Activated B cell treated with CpG ODN at 0.5 μM for 24 hours (primary cell): ENCODE results near the gene TMC2. TPM values are rescaled to one million over a fixed set of nuclear protein-coding genes. Genes with fewer than 3 reads are reported as not detected.
A peak's percentile ranks its signal among the peaks of the same experiment; 100 is the strongest.
"Not testable (repeated sequence)": the region's sequence is repeated elsewhere in the genome, so short reads cannot be mapped to it uniquely, and the experiment has no call there.

Experiments
- ATAC-seq: fragments of 200-7000 bp; cut with Tn5 transposase; one replicate; pipeline ENCODE4 v1.10.0; 2021; ENCODE audit warnings: low read depth, mild to moderate bottlenecking, moderate library complexity
- CTCF ChIA-PET: fragments of 350-600 bp; sonication (Branson Sonifier 250); formaldehyde crosslinking; loops from one replicate; lab custom pipeline; 2021; ENCODE audit warnings: antibody characterized with exemption; lab: Charles Lee
- POLR2A ChIA-PET: fragments of 350-600 bp; sonication (Branson Sonifier 250); formaldehyde crosslinking; loops from one replicate; lab custom pipeline; 2021; ENCODE audit warnings: antibody characterized with exemption; lab: Charles Lee
- DNase-seq: peaks from one replicate; pipeline ENCODE4 v3.0.0; 2022
- H3K27ac Mint-ChIP-seq: one replicate; pipeline ENCODE4 v1.8.0; 2020; ENCODE audit warnings: mixed read lengths
- H3K27me3 Mint-ChIP-seq: one replicate; pipeline ENCODE4 v1.8.0; 2021; ENCODE audit warnings: mixed read lengths
- H3K36me3 Mint-ChIP-seq: one replicate; pipeline ENCODE4 v1.8.0; 2021; ENCODE audit warnings: low read depth, mixed read lengths
- H3K4me1 Mint-ChIP-seq: one replicate; pipeline ENCODE4 v1.8.0; 2021; ENCODE audit warnings: mixed read lengths
- H3K4me3 Mint-ChIP-seq: one replicate; pipeline ENCODE4 v1.8.0; 2020; ENCODE audit warnings: mild to moderate bottlenecking, mixed read lengths
- H3K9me3 Mint-ChIP-seq: one replicate; pipeline ENCODE4 v1.8.0; 2020; ENCODE audit warnings: mixed read lengths
- intact Hi-C: fragments of 100-400 bp; cut with micrococcal nuclease; formaldehyde crosslinking; loops from one replicate; pipeline ENCODE4 v1.15.1; 2024
- total RNA-seq: library from RNA; stranded (reverse); gene quantifications from 2 replicates; pipeline ENCODE4 v1.2.3, GENCODE V29; 2022
- TF ChIP-seq, protein P1 (sequence below): fragments of 200-600 bp; IDR thresholded peaks from one replicate; pipeline ENCODE4 v1.8.0; 2022; ENCODE audit warnings: antibody characterized with exemption, mild to moderate bottlenecking

TMC2 gene
- total RNA-seq, 1 donor from 2014 or later: not detected

DNA sequence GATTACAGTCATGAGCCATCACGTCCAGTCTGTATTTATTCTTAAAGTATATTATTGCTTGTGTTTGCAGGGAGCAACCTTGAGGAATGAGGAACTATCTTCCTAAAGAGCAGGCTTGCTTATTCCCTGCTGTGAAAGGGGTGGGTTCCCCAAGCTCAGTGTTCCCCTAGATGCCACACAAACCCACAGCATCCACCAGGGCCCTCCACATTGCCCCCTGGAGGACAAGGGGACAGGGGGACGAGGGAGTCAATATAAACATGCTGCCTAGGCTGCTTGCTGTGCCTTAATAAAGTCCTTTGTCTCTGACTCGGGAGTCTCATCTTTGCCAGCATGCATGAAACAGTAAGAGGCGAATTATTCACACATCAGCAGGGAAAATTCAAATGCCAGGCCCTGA, 135.6 kb downstream of the TMC2 start:
- Mint-ChIP-seq H3K36me3 (no peaks in the 10 kb centered on the region), H3K27ac (no peak overlapping the region), H3K27me3 (peaks cover 13% of the 10 kb centered on the region), H3K4me1 (no peaks in the 10 kb centered on the region), H3K4me3 (no peak overlapping the region), H3K9me3 (no peaks in the 10 kb centered on the region)
- ATAC-seq: no peak
- POLR2A ChIA-PET: no interaction called here
- no peak for DNase-seq
- CTCF ChIA-PET: no interaction called here
- intact Hi-C loops: no loop called here
- TF ChIP-seq, protein P1, sequence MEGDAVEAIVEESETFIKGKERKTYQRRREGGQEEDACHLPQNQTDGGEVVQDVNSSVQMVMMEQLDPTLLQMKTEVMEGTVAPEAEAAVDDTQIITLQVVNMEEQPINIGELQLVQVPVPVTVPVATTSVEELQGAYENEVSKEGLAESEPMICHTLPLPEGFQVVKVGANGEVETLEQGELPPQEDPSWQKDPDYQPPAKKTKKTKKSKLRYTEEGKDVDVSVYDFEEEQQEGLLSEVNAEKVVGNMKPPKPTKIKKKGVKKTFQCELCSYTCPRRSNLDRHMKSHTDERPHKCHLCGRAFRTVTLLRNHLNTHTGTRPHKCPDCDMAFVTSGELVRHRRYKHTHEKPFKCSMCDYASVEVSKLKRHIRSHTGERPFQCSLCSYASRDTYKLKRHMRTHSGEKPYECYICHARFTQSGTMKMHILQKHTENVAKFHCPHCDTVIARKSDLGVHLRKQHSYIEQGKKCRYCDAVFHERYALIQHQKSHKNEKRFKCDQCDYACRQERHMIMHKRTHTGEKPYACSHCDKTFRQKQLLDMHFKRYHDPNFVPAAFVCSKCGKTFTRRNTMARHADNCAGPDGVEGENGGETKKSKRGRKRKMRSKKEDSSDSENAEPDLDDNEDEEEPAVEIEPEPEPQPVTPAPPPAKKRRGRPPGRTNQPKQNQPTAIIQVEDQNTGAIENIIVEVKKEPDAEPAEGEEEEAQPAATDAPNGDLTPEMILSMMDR: no peak

DNA sequence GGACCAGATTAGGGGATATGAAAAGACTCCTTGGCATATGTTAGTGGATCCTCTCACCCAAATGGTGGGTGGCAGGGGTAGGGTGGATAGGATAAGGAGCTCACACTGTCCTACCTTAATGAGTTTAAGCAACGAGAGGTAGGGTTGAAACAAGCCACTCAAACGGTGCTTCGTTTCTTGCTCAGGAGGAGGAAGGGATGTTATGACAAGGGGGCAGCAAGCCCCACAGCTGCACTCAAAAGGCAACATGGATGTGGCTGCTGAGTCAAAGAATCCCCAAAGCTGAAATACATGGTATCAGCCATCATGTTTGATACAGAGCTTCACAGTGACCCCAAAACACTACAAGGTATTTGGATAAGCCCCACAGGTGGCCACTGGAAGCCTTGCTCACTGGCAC, 136.1 kb downstream of the TMC2 start:
- Mint-ChIP-seq H3K36me3 (no peaks in the 10 kb centered on the region), H3K4me3 (no peak overlapping the region), H3K4me1 (no peaks in the 10 kb centered on the region), H3K27ac (no peak overlapping the region), H3K27me3 (peaks cover 14% of the 10 kb centered on the region), H3K9me3 (no peaks in the 10 kb centered on the region)
- ATAC-seq (no peak), DNase-seq (no peak)
- TF ChIP-seq, protein P1: no peak
- intact Hi-C loops: no loop called here
- POLR2A ChIA-PET: no interaction called here
- CTCF ChIA-PET: no interaction called here

DNA sequence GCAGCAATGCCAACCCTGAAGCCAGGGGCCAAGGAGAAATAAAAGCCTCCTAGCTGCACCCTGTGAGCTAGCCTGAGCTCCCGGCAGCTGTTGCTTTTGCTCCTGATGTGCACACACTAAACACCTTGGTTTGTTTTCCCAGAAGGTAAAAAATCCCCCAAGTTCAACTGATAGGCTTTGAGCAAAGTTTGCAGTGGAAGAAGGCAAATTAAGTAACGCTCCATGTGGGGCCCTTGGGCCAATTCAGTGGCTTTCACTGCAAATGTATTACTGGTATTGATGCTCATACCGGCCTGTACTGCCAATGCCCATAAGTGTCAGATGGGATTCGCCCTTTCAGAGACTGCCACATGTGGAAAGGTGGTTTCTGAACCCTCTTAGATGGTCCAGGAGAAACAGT, 137.1 kb downstream of the TMC2 start:
- TF ChIP-seq, protein P1: no peak
- Mint-ChIP-seq H3K4me3 (no peak overlapping the region), H3K4me1 (no peaks in the 10 kb centered on the region), H3K27ac (no peak overlapping the region), H3K9me3 (no peaks in the 10 kb centered on the region), H3K36me3 (no peaks in the 10 kb centered on the region), H3K27me3 (peaks cover 17% of the 10 kb centered on the region)
- ATAC-seq (no peak), DNase-seq (no peak)
- ChIA-PET CTCF (interaction anchor here (1.0 to 1.5 kb wide), 3 partner anchors 13 to 149 kb away, joined by 3 to 6 read pairs (median 3); no protein-coding TSS in a partner anchor), POLR2A (interaction anchor here (1.5 kb wide), 1 partner anchor 9 kb away, joined by 5 read pairs; the partner anchor contains the start of gene IDH3B)
- intact Hi-C loops: no loop called here

DNA sequence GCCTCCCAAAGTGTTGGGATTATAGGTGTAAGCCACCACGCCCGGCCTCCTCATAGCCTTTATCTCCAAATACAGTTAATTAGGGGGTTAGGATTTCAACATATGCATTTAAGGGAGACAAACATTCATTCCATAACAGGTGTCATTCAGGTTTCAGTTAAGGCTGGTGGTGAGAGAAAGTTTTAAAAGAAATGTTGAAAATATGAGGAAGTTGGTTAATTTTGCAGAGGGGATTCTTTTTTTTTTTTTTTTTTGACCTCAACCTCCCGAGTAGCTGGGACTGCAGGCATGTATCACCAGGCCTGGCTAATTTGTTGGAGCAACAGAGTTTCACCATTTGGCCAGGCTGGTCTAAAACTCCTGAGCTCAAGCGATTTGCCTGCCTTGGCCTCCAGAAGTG, 143.7 kb downstream of the TMC2 start:
- Mint-ChIP-seq H3K4me3 (no peak overlapping the region), H3K36me3 (no peaks in the 10 kb centered on the region), H3K27me3 (peaks cover 18% of the 10 kb centered on the region), H3K4me1 (no peaks in the 10 kb centered on the region), H3K27ac (no peak overlapping the region), H3K9me3 (no peaks in the 10 kb centered on the region)
- TF ChIP-seq, protein P1: no peak
- ChIA-PET POLR2A (no interaction called here), CTCF (no interaction called here)
- intact Hi-C loops: no loop called here
- DNase-seq: no peak
- ATAC-seq: no peak

DNA sequence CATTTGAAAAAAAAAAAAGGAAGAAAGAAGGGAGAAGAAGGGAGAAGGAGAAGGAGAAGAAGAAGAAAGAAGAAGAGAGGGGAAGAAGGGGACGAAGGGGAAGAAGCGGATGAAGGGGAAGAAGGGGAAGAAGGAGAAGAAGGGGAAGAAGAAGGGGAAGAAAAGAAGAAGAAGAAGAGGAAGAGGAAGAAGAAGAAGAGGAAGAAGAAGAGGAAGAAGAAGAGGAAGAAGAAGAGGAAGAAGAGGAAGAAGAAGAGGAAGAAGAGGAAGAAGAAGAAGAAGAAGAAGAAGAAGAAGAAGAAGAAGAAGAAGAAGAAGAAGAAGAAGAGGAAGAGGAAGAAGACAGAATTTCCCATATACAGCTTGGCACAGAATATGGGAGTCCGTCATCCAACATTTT, 145.7 kb downstream of the TMC2 start:
- ATAC-seq, CTCF ChIA-PET, DNase-seq, H3K4me1 Mint-ChIP-seq, H3K9me3 Mint-ChIP-seq, intact Hi-C loops, H3K4me3 Mint-ChIP-seq, H3K36me3 Mint-ChIP-seq: not testable (repeated sequence)
- peaks cover 20% of the 10 kb centered on the region for H3K27me3 Mint-ChIP-seq
- H3K27ac Mint-ChIP-seq: peak overlapping the region; percentile 24
- POLR2A ChIA-PET: interaction anchor here (0.6 kb wide), 1 partner anchor 17 kb away, joined by 5 read pairs; no protein-coding TSS in a partner anchor

DNA sequence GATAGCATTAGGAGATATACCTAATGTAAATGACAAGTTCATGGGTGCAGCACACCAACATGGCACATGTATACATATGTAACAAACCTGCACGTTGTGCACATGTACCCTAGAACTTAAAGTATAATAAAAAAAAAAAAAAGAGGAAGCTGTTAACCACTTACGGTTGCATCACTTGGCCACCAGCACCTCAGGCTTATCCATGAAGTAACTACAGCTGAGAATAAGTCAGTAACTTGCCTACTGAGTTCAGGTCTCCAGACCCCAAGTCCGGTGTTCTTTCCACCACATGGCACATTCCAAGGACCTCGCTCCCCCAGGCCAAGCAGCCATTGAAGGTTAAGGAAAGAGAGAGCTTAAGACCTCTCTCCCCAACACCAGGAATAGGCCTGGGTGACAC, 148.4 kb downstream of the TMC2 start:
- ATAC-seq, intact Hi-C loops, H3K9me3 Mint-ChIP-seq, H3K36me3 Mint-ChIP-seq, H3K4me1 Mint-ChIP-seq, H3K4me3 Mint-ChIP-seq, DNase-seq, H3K27ac Mint-ChIP-seq: not testable (repeated sequence)
- ChIA-PET CTCF (interaction anchor here (1.2 kb wide), 1 partner anchor 8 kb away, joined by 3 read pairs; no protein-coding TSS in a partner anchor), POLR2A (interaction anchor here (0.6 kb wide), 1 partner anchor 29 kb away, joined by 8 read pairs; no protein-coding TSS in a partner anchor)
- H3K27me3 Mint-ChIP-seq: peaks cover 31% of the 10 kb centered on the region
